ENCODE measurements around the gene WDR45B.

- TF ChIP-seq, protein P1, sequence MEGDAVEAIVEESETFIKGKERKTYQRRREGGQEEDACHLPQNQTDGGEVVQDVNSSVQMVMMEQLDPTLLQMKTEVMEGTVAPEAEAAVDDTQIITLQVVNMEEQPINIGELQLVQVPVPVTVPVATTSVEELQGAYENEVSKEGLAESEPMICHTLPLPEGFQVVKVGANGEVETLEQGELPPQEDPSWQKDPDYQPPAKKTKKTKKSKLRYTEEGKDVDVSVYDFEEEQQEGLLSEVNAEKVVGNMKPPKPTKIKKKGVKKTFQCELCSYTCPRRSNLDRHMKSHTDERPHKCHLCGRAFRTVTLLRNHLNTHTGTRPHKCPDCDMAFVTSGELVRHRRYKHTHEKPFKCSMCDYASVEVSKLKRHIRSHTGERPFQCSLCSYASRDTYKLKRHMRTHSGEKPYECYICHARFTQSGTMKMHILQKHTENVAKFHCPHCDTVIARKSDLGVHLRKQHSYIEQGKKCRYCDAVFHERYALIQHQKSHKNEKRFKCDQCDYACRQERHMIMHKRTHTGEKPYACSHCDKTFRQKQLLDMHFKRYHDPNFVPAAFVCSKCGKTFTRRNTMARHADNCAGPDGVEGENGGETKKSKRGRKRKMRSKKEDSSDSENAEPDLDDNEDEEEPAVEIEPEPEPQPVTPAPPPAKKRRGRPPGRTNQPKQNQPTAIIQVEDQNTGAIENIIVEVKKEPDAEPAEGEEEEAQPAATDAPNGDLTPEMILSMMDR (IDR thresholded peaks at IDR 0.05) = no peak
- TF ChIP-seq EP300 (IDR thresholded peaks at IDR 0.05) = no peak
These were observed 29.2 kb upstream of the WDR45B start for GRCh38 chr17:82677353-82677925.

All from esophagus muscularis mucosa (tissue), 3 donors.